Osteocyte (in vitro differentiated cells): ENCODE data around the gene TMEM174. TPM values are rescaled to one million over a fixed set of nuclear protein-coding genes. Genes with fewer than 3 reads are reported as not detected.

Experiments used
- DNase-seq: peaks from one replicate; pipeline ENCODE4 v3.0.0; 2021; ENCODE audit warnings: mixed read lengths; ENCODE audit not compliant: unreplicated experiment; ENCODE audit errors: extremely low spot score
- H3K27ac Mint-ChIP-seq: one replicate; pipeline ENCODE4 v1.8.0; 2021; ENCODE audit warnings: mild to moderate bottlenecking, mixed read lengths; ENCODE audit not compliant: unreplicated experiment
- H3K27me3 Mint-ChIP-seq: one replicate; pipeline ENCODE4 v1.8.0; 2021; ENCODE audit warnings: mixed read lengths; ENCODE audit not compliant: unreplicated experiment
- H3K36me3 Mint-ChIP-seq: one replicate; pipeline ENCODE4 v1.8.0; 2021; ENCODE audit warnings: mixed read lengths; ENCODE audit not compliant: unreplicated experiment
- H3K4me1 Mint-ChIP-seq: one replicate; pipeline ENCODE4 v1.8.0; 2021; ENCODE audit warnings: mixed read lengths; ENCODE audit not compliant: unreplicated experiment
- H3K4me3 Mint-ChIP-seq: one replicate; pipeline ENCODE4 v1.8.0; 2021; ENCODE audit warnings: mild to moderate bottlenecking, moderate library complexity, mixed read lengths; ENCODE audit not compliant: unreplicated experiment
- H3K9me3 Mint-ChIP-seq: one replicate; pipeline ENCODE4 v1.8.0; 2021; ENCODE audit warnings: mixed read lengths; ENCODE audit not compliant: unreplicated experiment
- CTCF ChIP-seq: fragments of 200-600 bp; sonication (generic); IDR thresholded peaks from 2 replicates; pipeline ENCODE4 v1.5.0; 2021; ENCODE audit warnings: antibody characterized with exemption, mild to moderate bottlenecking, moderate library complexity
- total RNA-seq: library from RNA; stranded (reverse); gene quantifications from 2 replicates; pipeline ENCODE4 v1.2.1, GENCODE V29; 2021

TMEM174 gene
- total RNA-seq, 1 donor from 2014 or later, result not detected

GRCh38 chr5:73153513-73153912, 19.5 kb upstream of the TMEM174 start:
- DNase-seq, result peak; percentile 27
- Mint-ChIP-seq H3K27me3 (no peaks in the 10 kb centered on the region), H3K4me3 (no peak overlapping the region), H3K4me1 (peaks cover 59% of the 10 kb centered on the region), H3K9me3 (no peaks in the 10 kb centered on the region), H3K27ac (no peak overlapping the region), H3K36me3 (no peaks in the 10 kb centered on the region)
- no peak for TF ChIP-seq CTCF

GRCh38 chr5:73154208-73155006, 18.6 kb upstream of the TMEM174 start:
- DNase-seq, result no peak
- H3K36me3 Mint-ChIP-seq, result no peaks in the 10 kb centered on the region

GRCh38 chr5:73155271-73156222, 17.4 kb upstream of the TMEM174 start:
- TF ChIP-seq CTCF, result no peak
- no peak overlapping the region for H3K4me3 Mint-ChIP-seq
- H3K4me1 Mint-ChIP-seq, result peaks cover 59% of the 10 kb centered on the region
- no peaks in the 10 kb centered on the region for H3K27me3 Mint-ChIP-seq
- H3K9me3 Mint-ChIP-seq, result no peaks in the 10 kb centered on the region
- no peak overlapping the region for H3K27ac Mint-ChIP-seq
- no peak for DNase-seq
- no peaks in the 10 kb centered on the region for H3K36me3 Mint-ChIP-seq

More at GRCh38 chr5:73154208-73155006, 18.6 kb upstream of the TMEM174 start:
- Mint-ChIP-seq H3K9me3 (no peaks in the 10 kb centered on the region), H3K27me3 (no peaks in the 10 kb centered on the region), H3K4me1 (peaks cover 58% of the 10 kb centered on the region), H3K27ac (no peak overlapping the region), H3K4me3 (no peak overlapping the region)
- TF ChIP-seq CTCF, result no peak

GRCh38 chr5:73157414-73158303, 15.3 kb upstream of the TMEM174 start:
- H3K9me3 Mint-ChIP-seq, result no peaks in the 10 kb centered on the region
- H3K27ac Mint-ChIP-seq, result no peak overlapping the region
- TF ChIP-seq CTCF, result no peak

More at GRCh38 chr5:73157414-73158303, 15.3 kb upstream of the TMEM174 start:
- Mint-ChIP-seq H3K36me3 (no peaks in the 10 kb centered on the region), H3K4me1 (peaks cover 43% of the 10 kb centered on the region), H3K27me3 (no peaks in the 10 kb centered on the region), H3K4me3 (no peak overlapping the region)
- DNase-seq, result no peak
